ENCODE measurements around the gene DRAM1. TPM values are rescaled to one million over a fixed set of nuclear protein-coding genes. Genes with fewer than 3 reads are reported as not detected.
"Not testable (repeated sequence)": the region's sequence is repeated elsewhere in the genome, so short reads cannot be mapped to it uniquely, and the experiment has no call there.

DRAM1 gene
- total RNA-seq, 4 donors from 2014 or later = 4.5 to 8.1 (median 5.9) TPM

DNA sequence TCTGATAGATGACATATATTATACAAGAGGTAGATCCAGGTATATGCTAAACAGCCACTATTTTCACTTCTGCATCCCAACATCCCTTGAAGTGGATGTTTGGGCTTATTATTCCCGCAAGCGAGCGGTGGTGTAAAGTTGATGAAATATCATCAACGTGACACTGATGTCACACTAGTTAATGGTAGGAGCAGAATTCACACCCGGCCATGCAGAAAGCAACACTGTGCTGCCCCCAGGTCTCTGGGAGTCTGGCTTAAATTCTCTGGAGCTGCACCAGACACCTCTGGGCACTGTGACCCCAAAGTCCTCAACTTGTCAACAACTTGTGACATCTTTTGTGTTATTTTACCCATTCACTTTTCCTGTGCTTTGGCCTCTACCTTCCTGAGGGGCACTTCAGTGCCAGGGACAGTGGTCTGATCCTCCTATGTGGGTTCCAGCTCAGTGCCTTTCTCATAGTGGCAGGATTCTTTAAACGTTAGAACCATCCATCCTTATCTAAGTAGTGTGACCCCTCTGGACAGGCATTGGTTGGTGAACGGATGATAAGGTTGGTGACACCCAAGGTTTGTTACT, 952 bp downstream of the DRAM1 start:
- intact Hi-C loops (cut with DNase I; ENCODE audit: low total_unique reads) = no loop called here
- DNase-seq (ENCODE audit: low spot score in 2 of 2) = peak in 1 of 2 donors; percentile 86
- TF ChIP-seq CTCF (IDR thresholded peaks at IDR 0.05) (no peak), POLR2A (IDR thresholded peaks at IDR 0.05) (no peak)
- WGBS, 2 donors = 26 to 32% methylated on average over 7 of the region's 7 CpGs
- peak overlapping the region; percentile 92 for H3K4me3 ChIP-seq (ENCODE audit: low read depth, poor library complexity, severe bottlenecking)

DNA sequence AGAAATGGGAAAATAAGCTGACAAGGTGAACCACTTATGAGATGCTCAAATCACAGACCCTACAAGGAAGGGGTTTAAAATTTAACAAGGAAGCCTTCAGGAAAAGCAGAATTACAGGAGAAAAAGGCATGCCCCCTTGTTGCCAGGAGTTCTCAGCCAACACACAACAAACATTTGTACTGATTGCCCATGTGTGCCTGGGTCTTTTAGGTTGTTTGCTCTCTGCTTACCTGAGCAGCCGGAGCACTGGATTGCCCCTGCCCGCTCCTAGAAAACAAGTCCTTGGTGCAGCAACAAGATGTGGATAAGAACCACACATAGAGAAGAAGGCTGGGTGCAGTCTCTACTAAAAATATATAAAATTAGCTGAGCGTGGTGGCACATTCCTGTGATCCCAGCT, 3.4 kb downstream of the DRAM1 start:
- intact Hi-C loops (cut with DNase I; ENCODE audit: low total_unique reads) = no loop called here
- no peak overlapping the region for H3K4me3 ChIP-seq (ENCODE audit: low read depth, poor library complexity, severe bottlenecking)
- no peak for DNase-seq (ENCODE audit: low spot score in 2 of 2)
- no peak for TF ChIP-seq CTCF (IDR thresholded peaks at IDR 0.05)
- no peak for TF ChIP-seq POLR2A (IDR thresholded peaks at IDR 0.05)
- 92% methylated on average over 3 of the region's 3 CpGs for WGBS, 2 donors

DNA sequence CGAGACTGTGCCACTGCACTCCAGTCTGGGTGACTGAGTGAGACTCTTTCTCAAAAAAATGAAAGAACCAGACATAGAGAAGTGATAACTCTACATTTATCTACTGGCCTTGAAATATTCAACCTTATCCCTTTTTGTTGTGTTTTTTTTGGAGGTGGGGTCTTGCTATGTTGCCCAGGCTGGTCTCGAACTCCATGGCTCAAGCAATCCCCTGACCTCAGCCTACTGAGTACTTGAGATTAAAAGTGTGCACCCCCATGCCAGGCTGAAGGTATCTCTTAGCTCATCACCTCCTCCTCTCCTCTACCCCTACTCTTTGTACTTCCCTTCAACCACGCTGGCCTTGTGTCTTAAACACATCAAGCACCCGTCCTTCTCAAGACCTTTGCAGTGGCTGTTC, 3.8 kb downstream of the DRAM1 start:
- intact Hi-C loops (cut with DNase I; ENCODE audit: low total_unique reads) = no loop called here
- no peak overlapping the region for H3K4me3 ChIP-seq (ENCODE audit: low read depth, poor library complexity, severe bottlenecking)
- peak in 1 of 2 donors; percentile 67 for DNase-seq (ENCODE audit: low spot score in 2 of 2)
- no peak for TF ChIP-seq POLR2A (IDR thresholded peaks at IDR 0.05)
- TF ChIP-seq CTCF (IDR thresholded peaks at IDR 0.05) = no peak
- 78% methylated on average over 4 of the region's 4 CpGs for WGBS, 2 donors

- intact Hi-C loops (cut with DNase I; ENCODE audit: low total_unique reads) = no loop called here
- H3K4me3 ChIP-seq (ENCODE audit: low read depth, poor library complexity, severe bottlenecking) = no peak overlapping the region
- no peak for TF ChIP-seq POLR2A (IDR thresholded peaks at IDR 0.05)
- TF ChIP-seq CTCF (IDR thresholded peaks at IDR 0.05) = no peak
- WGBS, 2 donors = 77 to 82% methylated on average over 3 of the region's 3 CpGs
- peak in 1 of 2 donors; percentile 40 for DNase-seq (ENCODE audit: low spot score in 2 of 2)
Observed at GRCh38 chr12:101884174-101884573, 6.8 kb downstream of the DRAM1 start.

DNA sequence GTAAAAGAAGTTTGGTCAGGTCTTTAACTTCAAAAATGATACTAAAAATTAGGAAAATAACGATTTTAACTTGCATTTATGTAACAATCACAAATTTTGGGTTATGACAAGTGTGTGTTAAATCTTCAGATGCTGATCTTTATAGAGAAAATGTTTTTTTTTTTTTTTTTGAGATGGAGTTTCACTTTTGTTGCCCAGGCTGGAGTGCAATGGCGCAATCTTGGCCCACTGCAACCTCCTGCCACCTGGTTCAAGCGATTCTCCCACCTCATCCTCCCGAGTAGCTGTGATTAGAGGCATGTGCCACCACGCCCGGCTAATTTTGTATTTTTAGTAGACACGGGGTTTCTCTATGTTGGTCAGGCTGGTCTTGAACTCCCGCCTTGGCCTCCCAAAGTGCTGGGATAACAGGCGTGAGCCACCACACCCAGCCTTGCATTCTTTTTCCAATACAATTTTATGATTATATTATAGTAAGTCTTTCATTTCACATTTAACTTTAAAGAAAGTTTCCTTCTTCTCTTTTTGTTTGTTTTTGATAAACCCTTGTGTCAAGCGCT, 7.5 kb downstream of the DRAM1 start:
- WGBS, 2 donors = 82 to 87% methylated on average over 10 of the region's 10 CpGs
- H3K4me3 ChIP-seq (ENCODE audit: low read depth, poor library complexity, severe bottlenecking); intact Hi-C loops (cut with DNase I; ENCODE audit: low total_unique reads); DNase-seq (ENCODE audit: low spot score in 2 of 2): not testable (repeated sequence)

DNA sequence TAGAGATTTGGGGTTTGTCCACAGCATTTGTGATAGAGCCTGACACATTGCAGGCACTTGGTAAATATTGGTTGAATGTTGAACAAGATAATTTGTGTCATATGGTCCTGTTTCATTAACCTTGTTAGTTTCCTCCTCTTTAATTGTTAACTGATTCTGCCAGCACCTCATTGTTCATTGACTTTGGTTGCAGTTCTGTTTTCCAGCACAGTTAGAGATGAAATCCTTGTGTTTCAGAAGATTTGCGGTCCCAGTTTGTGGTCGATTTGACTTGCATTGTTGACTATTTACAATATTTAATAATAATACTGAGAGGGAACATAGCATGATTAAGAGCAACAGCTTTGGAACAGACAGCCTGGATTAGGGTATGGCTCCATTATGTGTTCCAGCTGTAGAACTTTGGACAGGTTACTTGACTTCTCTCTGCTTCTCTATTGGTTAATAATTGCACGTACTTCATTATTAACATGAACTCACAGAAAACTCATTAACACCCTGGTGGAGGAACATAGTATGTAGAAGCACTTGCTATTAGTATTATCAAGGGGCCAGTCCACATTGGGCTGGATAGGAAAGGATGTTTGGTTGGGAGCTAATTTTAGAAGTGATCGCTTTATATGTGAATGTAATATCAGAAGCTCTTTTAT, 8.7 kb downstream of the DRAM1 start:
- intact Hi-C loops (cut with DNase I; ENCODE audit: low total_unique reads) = no loop called here
- 82 to 87% methylated on average over 4 of the region's 4 CpGs for WGBS, 2 donors
- DNase-seq (ENCODE audit: low spot score in 2 of 2) = no peak
- TF ChIP-seq POLR2A (IDR thresholded peaks at IDR 0.05) (no peak), CTCF (IDR thresholded peaks at IDR 0.05) (no peak)
- H3K4me3 ChIP-seq (ENCODE audit: low read depth, poor library complexity, severe bottlenecking) = no peak overlapping the region

Measured in lower leg skin (tissue), 4 donors.